Adrenal gland (tissue), 5 donors: ENCODE data around the gene NPAS3.

Experiments used
- CTCF ChIP-seq, 6 experiments: fragments of 450-650 bp in 4 of 6; fragments of 200-600 bp in 2 of 6; sonication (generic) in 1 of 6; IDR thresholded peaks; 1 replicate in 5 of 6; 2 replicates in 1 of 6; pipeline versions ENCODE4 v1.5.1 to v1.8.0; 2016 to 2021; ENCODE audit warnings: antibody characterized with exemption in 6 of 6, mild to moderate bottlenecking in 2 of 6, moderate library complexity in 1 of 6
- POLR2A ChIP-seq, 2 donors: fragments of 450-650 bp; IDR thresholded peaks; one replicate each; pipeline ENCODE4 v1.6.1; 2017; ENCODE audit warnings: antibody characterized with exemption in 2 of 2, mild to moderate bottlenecking in 2 of 2, moderate library complexity in 1 of 2
- donor health status: DM: no; HTN: no; CAD: no.

GRCh38 chr14:33363682-33364081 is 425.0 kb downstream of the NPAS3 start:
- no peak for TF ChIP-seq CTCF (IDR thresholded peaks at IDR 0.05)
- no peak for TF ChIP-seq POLR2A (IDR thresholded peaks at IDR 0.05)
